HepG2 (cell line): Measurements from ENCODE around the gene MTCL1. TPM values are rescaled to one million over a fixed set of nuclear protein-coding genes. Genes with fewer than 3 reads are reported as not detected.

Source experiments
- ATAC-seq: fragments of 200-7000 bp; cut with Tn5 transposase; 3 replicates; pipeline ENCODE4 v1.9.1; 2020; ENCODE audit warnings: mild to moderate bottlenecking, moderate library complexity
- BruUV-seq: library from RNA; stranded (reverse); fragments of 400-500 nt; replicated peaks from 2 replicates; lab custom pipeline; 2021; lab: Mats Ljungman, UMichigan
- CTCF ChIA-PET: fragments of 300-600 bp; formaldehyde crosslinking; extraction: SDS; loops from one replicate; lab custom pipeline; 2021; ENCODE audit warnings: low total read pairs, inconsistent platforms, low intra/inter-chr PET ratio; lab: Yijun Ruan, JAX
- POLR2A ChIA-PET: fragments of 350-600 bp; sonication (Branson Sonifier 250); formaldehyde crosslinking; loops from one replicate; lab custom pipeline; 2020; ENCODE audit warnings: antibody characterized with exemption, inconsistent platforms; lab: Yijun Ruan, JAX
- DNase-seq: peaks from one replicate; pipeline ENCODE4 v3.0.0-alpha.2; 2015; ENCODE audit warnings: low spot score
- FAIRE-seq: peaks from 3 replicates; lab custom pipeline; 2011; peaks lifted over from hg19 to GRCh38; lab: Jason Lieb, UNC
- H2AFZ ChIP-seq: one replicate; pipeline ENCODE4 v1.6.1; 2011; ENCODE audit warnings: low read length, inconsistent platforms
- H3K27ac ChIP-seq: fragments of 300-600 bp; 3 replicates; pipeline ENCODE4 v1.8.0; 2011; ENCODE audit warnings: mixed run types, mild to moderate bottlenecking, mixed read lengths, low read length, inconsistent platforms; ENCODE audit not compliant: insufficient read depth; ENCODE audit errors: extremely low read length
- H3K27me3 ChIP-seq, 2 experiments: fragments of 200-600 bp in 1 of 2; 2 replicates in 1 of 2; 3 replicates in 1 of 2; pipeline versions ENCODE4 v1.6.0 to v1.8.0; 2011; ENCODE audit warnings: low read length in 2 of 2, mild to moderate bottlenecking in 2 of 2, moderate library complexity in 2 of 2, inconsistent platforms in 1 of 2; ENCODE audit not compliant: insufficient read depth in 2 of 2, control insufficient read depth in 1 of 2
- H3K36me3 ChIP-seq, 2 experiments: fragments of 200-600 bp in 1 of 2; replicated peaks in 1 of 2; 2 replicates in 1 of 2; 3 replicates in 1 of 2; pipeline versions ENCODE4 v1.5.1 to v1.8.0; 2011; ENCODE audit warnings: low read length in 2 of 2, inconsistent platforms in 1 of 2; ENCODE audit not compliant: insufficient read depth in 2 of 2, control insufficient read depth in 1 of 2
- H3K4me1 ChIP-seq: 2 replicates; pipeline ENCODE4 v1.5.1; 2012; ENCODE audit warnings: low read length, inconsistent platforms; ENCODE audit not compliant: insufficient read depth
- H3K4me2 ChIP-seq: 2 replicates; pipeline ENCODE4 v1.6.0; 2011; ENCODE audit warnings: low read depth, low read length, inconsistent platforms
- H3K4me3 ChIP-seq, 3 experiments: fragments of 200-600 bp in 1 of 3; sonication (generic), shearing (Covaris generic) in 1 of 3; replicated peaks in 1 of 3; 2 replicates each; pipeline ENCODE4 v1.5.1; 2011 to 2016; ENCODE audit warnings: low read length in 3 of 3, inconsistent platforms in 2 of 3, low read depth in 2 of 3, mild to moderate bottlenecking in 2 of 3, control low read depth in 1 of 3, mixed read lengths in 1 of 3; ENCODE audit not compliant: insufficient read depth in 1 of 3
- H3K79me2 ChIP-seq: one replicate; pipeline ENCODE4 v1.6.1; 2011; ENCODE audit warnings: low read length, inconsistent platforms; ENCODE audit not compliant: insufficient read depth
- H3K9ac ChIP-seq: 2 replicates; pipeline ENCODE4 v1.6.0; 2011; ENCODE audit warnings: mild to moderate bottlenecking, low read depth, low read length, inconsistent platforms; ENCODE audit not compliant: insufficient read depth
- H3K9me3 ChIP-seq: 2 replicates; pipeline ENCODE4 v1.5.1; 2012; ENCODE audit warnings: mild to moderate bottlenecking, low read length
- H4K20me1 ChIP-seq: 2 replicates; pipeline ENCODE4 v1.6.0; 2011; ENCODE audit warnings: inconsistent platforms, mild to moderate bottlenecking, low read length, moderate library complexity; ENCODE audit not compliant: insufficient read depth
- ARHGAP35 ChIP-seq: sonication (generic); formaldehyde crosslinking; IDR thresholded peaks from 2 replicates; pipeline ENCODE4 v1.9.0; 2022; ENCODE audit warnings: mild to moderate bottlenecking, inconsistent platforms, moderate library complexity, missing genetic modification reagents, borderline replicate concordance
- BRF2 ChIP-seq: sonication (generic); formaldehyde crosslinking; IDR thresholded peaks from 2 replicates; pipeline ENCODE4 v1.8.1; 2022; ENCODE audit warnings: mild to moderate bottlenecking, missing genetic modification reagents
- CHCHD3 ChIP-seq: sonication (generic); formaldehyde crosslinking; IDR thresholded peaks from 2 replicates; pipeline ENCODE4 v1.8.0; 2022; ENCODE audit warnings: mild to moderate bottlenecking, missing genetic modification reagents, moderate library complexity
- FLYWCH1 ChIP-seq: sonication (generic); formaldehyde crosslinking; IDR thresholded peaks from 2 replicates; pipeline ENCODE4 v1.8.1; 2023; ENCODE audit warnings: mild to moderate bottlenecking, missing genetic modification reagents
- HDAC2 ChIP-seq: sonication (generic); formaldehyde crosslinking; IDR thresholded peaks from 2 replicates; pipeline ENCODE4 v1.4.0; 2020; ENCODE audit warnings: missing genetic modification reagents
- MXD3 ChIP-seq: IDR thresholded peaks from 2 replicates; pipeline ENCODE4 v1.6.1; 2016; ENCODE audit warnings: mild to moderate bottlenecking, missing biosample characterization, missing genetic modification reagents
- NBN ChIP-seq: fragments of 450-650 bp; conservative IDR thresholded peaks from 2 replicates; pipeline ENCODE4 v1.6.1; 2017
- NCOA2 ChIP-seq: sonication (generic); formaldehyde crosslinking; IDR thresholded peaks from 2 replicates; pipeline ENCODE4 v1.8.0; 2022; ENCODE audit warnings: inconsistent platforms
- PRDM10 ChIP-seq: sonication (generic); formaldehyde crosslinking; IDR thresholded peaks from 2 replicates; pipeline ENCODE4 v1.4.0; 2020; ENCODE audit warnings: low read depth, missing genetic modification reagents
- RFX5 ChIP-seq: IDR thresholded peaks from 2 replicates; pipeline ENCODE4 v1.6.1; 2011; ENCODE audit warnings: low read depth, low read length, improper control_type of control experiment
- RFXAP ChIP-seq: sonication (generic); formaldehyde crosslinking; IDR thresholded peaks from 2 replicates; pipeline ENCODE4 v1.4.0; 2020; ENCODE audit warnings: missing genetic modification reagents, borderline replicate concordance
- SMARCE1 ChIP-seq: fragments of 450-650 bp; IDR thresholded peaks from 2 replicates; pipeline ENCODE4 v1.6.1; 2017; ENCODE audit warnings: borderline replicate concordance
- SNAPC5 ChIP-seq: sonication (generic); formaldehyde crosslinking; IDR thresholded peaks from 2 replicates; pipeline ENCODE4 v1.8.1; 2023; ENCODE audit warnings: mild to moderate bottlenecking, missing genetic modification reagents, borderline replicate concordance
- TARDBP ChIP-seq: sonication (generic); formaldehyde crosslinking; IDR thresholded peaks from 2 replicates; pipeline ENCODE4 v1.8.0; 2022; ENCODE audit warnings: mild to moderate bottlenecking, missing genetic modification reagents
- ZNF280D ChIP-seq: sonication (generic); formaldehyde crosslinking; IDR thresholded peaks from 2 replicates; pipeline ENCODE4 v1.5.1; 2020; ENCODE audit warnings: mild to moderate bottlenecking, missing genetic modification reagents
- ZNF468 ChIP-seq: sonication (generic); formaldehyde crosslinking; IDR thresholded peaks from 2 replicates; pipeline ENCODE4 v1.8.0; 2022; ENCODE audit warnings: mild to moderate bottlenecking, moderate library complexity, missing genetic modification reagents
- ZNF703 ChIP-seq: sonication (generic); formaldehyde crosslinking; IDR thresholded peaks from 2 replicates; pipeline ENCODE4 v1.5.1; 2020; ENCODE audit warnings: missing genetic modification reagents, mild to moderate bottlenecking, moderate library complexity, borderline replicate concordance
- WGBS: methylation state at CpG from one replicate; pipeline ENCODE4 v1.1.6; 2017; ENCODE audit warnings: low lambda C conversion rate; 5-methylcytosine and 5-hydroxymethylcytosine counted together
- in situ Hi-C: cut with HindIII; loops from 2 replicates; pipeline ENCODE4 v1.10.0; 2017; ENCODE audit warnings: low pct_unique_long_range_greater_than_20kb; ENCODE audit not compliant: extremely low pct_ligation_motif_present
- intact Hi-C: fragments of 100-400 bp; cut with micrococcal nuclease; formaldehyde crosslinking; loops from one replicate; pipeline ENCODE4 v1.10.0; 2022; ENCODE audit not compliant: unreplicated experiment
- polyA plus RNA-seq, 8 experiments: library from polyadenylated mRNA; depleted of rRNA in 3 of 8; stranded (reverse) in 7 of 8; unstranded in 1 of 8; fragments of >200 nt; fragmentation: Illumina TruSeq in 4 of 8; extraction: Trizol in 4 of 8; gene quantifications; 2 replicates each; pipeline versions ENCODE4 v1.2.1 to v1.2.3, GENCODE V29; 2011 to 2016; ENCODE audit warnings: low read depth in 4 of 8, missing spikeins in 1 of 8, mixed read lengths in 1 of 8; ENCODE audit not compliant: insufficient read depth in 1 of 8
- total RNA-seq, 5 experiments: library from RNA; depleted of rRNA; stranded (reverse); fragments of >200 nt; fragmentation: Illumina TruSeq; extraction: Trizol; gene quantifications; 2 replicates each; pipeline ENCODE4 v1.2.3, GENCODE V29; 2016; ENCODE audit warnings: low read depth in 1 of 5

Gene MTCL1
- total and polyA plus RNA-seq, 2 of the 13 experiments (the other 11 are each of a cell fraction or from before 2014, with no cell fraction given): 3.1 to 3.2 TPM

GRCh38 chr18:8831112-8831511 lies 125.8 kb downstream of the MTCL1 start:
- Histone ChIP-seq H3K27me3 (no peaks in the 10 kb centered on the region; a peak in 1 of 5 replicates), H3K36me3 (no peaks in the 10 kb centered on the region), H3K4me2 (no peak overlapping the region), H2AFZ (no peak overlapping the region), H3K9ac (no peak overlapping the region), H4K20me1 (no peaks in the 10 kb centered on the region), H3K27ac (no peak overlapping the region), H3K4me1 (no peaks in the 10 kb centered on the region), H3K9me3 (no peaks in the 10 kb centered on the region), H3K4me3 (no peak overlapping the region), H3K79me2 (no peaks in the 10 kb centered on the region)
- ChIA-PET CTCF (no interaction called here), POLR2A (no interaction called here)
- DNase-seq (no peak), FAIRE-seq (no peak), ATAC-seq (no peak)
- TF ChIP-seq TARDBP (CRISPR knock-in tag) (no peak), ZNF703 (CRISPR knock-in tag) (no peak), RFXAP (CRISPR knock-in tag) (no peak), MXD3 (CRISPR knock-in tag) (no peak), ZNF468 (CRISPR knock-in tag) (no peak), RFX5 (no peak), NCOA2 (CRISPR knock-in tag) (no peak), SNAPC5 (no peak), CHCHD3 (CRISPR knock-in tag) (no peak), BRF2 (CRISPR knock-in tag) (no peak), PRDM10 (CRISPR knock-in tag) (no peak), FLYWCH1 (CRISPR knock-in tag) (no peak), NBN (no peak), ZNF280D (CRISPR knock-in tag) (no peak), HDAC2 (CRISPR knock-in tag) (no peak), ARHGAP35 (CRISPR knock-in tag) (no peak), SMARCE1 (no peak)
- in situ Hi-C loops (no loop called here), intact Hi-C loops (no loop called here)
- no TSS peak for BruUV-seq
- 49% methylated on average over 3 of the region's 3 CpGs for WGBS
